Liver (tissue), 3 donors: ENCODE data around the gene RASGRP1.

ENCODE experiments used
- ATF3 ChIP-seq: IDR thresholded peaks from 2 replicates; pipeline ENCODE4 v1.6.1; 2016; ENCODE audit warnings: antibody characterized with exemption
- CTCF ChIP-seq: fragments of 150-350 bp; IDR thresholded peaks from 2 replicates; pipeline ENCODE4 v1.5.1; 2017; ENCODE audit warnings: improper control_type of control experiment, low read depth, low read length; ENCODE audit not compliant: missing input control
- FOXA1 ChIP-seq: IDR thresholded peaks from 2 replicates; pipeline ENCODE4 v1.6.1; 2016; ENCODE audit warnings: antibody characterized with exemption
- GABPA ChIP-seq, 2 donors: IDR thresholded peaks in 1 of 2; conservative IDR thresholded peaks in 1 of 2; 2 replicates each; pipeline ENCODE4 v1.6.1; 2016; ENCODE audit warnings: antibody characterized with exemption in 2 of 2, mild to moderate bottlenecking in 1 of 2, moderate library complexity in 1 of 2
- HNF4G ChIP-seq: IDR thresholded peaks from 2 replicates; pipeline ENCODE4 v1.6.1; 2016; ENCODE audit warnings: antibody characterized with exemption
- MAX ChIP-seq: IDR thresholded peaks from 2 replicates; pipeline ENCODE4 v1.6.1; 2016; ENCODE audit warnings: antibody characterized with exemption
- RAD21 ChIP-seq, 2 donors: IDR thresholded peaks; 2 replicates each; pipeline ENCODE4 v1.6.1; 2016; ENCODE audit warnings: antibody characterized with exemption in 2 of 2, mild to moderate bottlenecking in 2 of 2
- REST ChIP-seq: IDR thresholded peaks from 2 replicates; pipeline ENCODE4 v1.6.1; 2016; ENCODE audit warnings: antibody characterized with exemption, mild to moderate bottlenecking
- SP1 ChIP-seq: IDR thresholded peaks from 2 replicates; pipeline ENCODE4 v1.6.1; 2018; ENCODE audit warnings: antibody characterized with exemption, mild to moderate bottlenecking
- ZBTB33 ChIP-seq: IDR thresholded peaks from 2 replicates; pipeline ENCODE4 v1.6.1; 2016; ENCODE audit warnings: antibody characterized with exemption
- donor health status: healthy.
- donor health status: healthy.

- TF ChIP-seq CTCF (no peak), GABPA (IDR thresholded peaks at IDR 0.05 in 1 of 2, conservative IDR thresholded peaks at IDR 0.05 in 1 of 2) (no peak), FOXA1 (no peak), HNF4G (no peak), REST (no peak), RAD21 (IDR thresholded peaks at IDR 0.05) (no peak), ATF3 (no peak), ZBTB33 (no peak), SP1 (no peak), MAX (no peak)
These were observed 106.0 kb downstream of the RASGRP1 start for GRCh38 chr15:38458646-38459045.
